Neural crest cell (in vitro differentiated cells): ENCODE measurements around the gene C2orf80. TPM values are rescaled to one million over a fixed set of nuclear protein-coding genes. Genes with fewer than 3 reads are reported as not detected.

ENCODE experiments used
- DNase-seq: peaks from one replicate; pipeline ENCODE4 v3.0.0; 2021; ENCODE audit warnings: low read depth, mixed read lengths, low spot score
- H3K27ac Mint-ChIP-seq: one replicate; pipeline ENCODE4 v1.8.0; 2021; ENCODE audit warnings: mild to moderate bottlenecking, mixed read lengths; ENCODE audit not compliant: unreplicated experiment
- H3K27me3 Mint-ChIP-seq: 2 replicates; pipeline ENCODE4 v1.8.0; 2021; ENCODE audit warnings: low read depth, mild to moderate bottlenecking, mixed read lengths
- H3K36me3 Mint-ChIP-seq: 2 replicates; pipeline ENCODE4 v1.8.0; 2021; ENCODE audit warnings: low read depth, mild to moderate bottlenecking, mixed read lengths
- H3K4me1 Mint-ChIP-seq: 2 replicates; pipeline ENCODE4 v1.8.0; 2021; ENCODE audit warnings: mixed read lengths
- H3K4me3 Mint-ChIP-seq: one replicate; pipeline ENCODE4 v1.8.0; 2021; ENCODE audit warnings: mild to moderate bottlenecking, mixed read lengths
- H3K9me3 Mint-ChIP-seq: 2 replicates; pipeline ENCODE4 v1.8.0; 2021; ENCODE audit warnings: mixed read lengths
- CTCF ChIP-seq: fragments of 200-600 bp; sonication (generic); conservative IDR thresholded peaks from 2 replicates; pipeline ENCODE4 v1.5.0; 2021; ENCODE audit warnings: antibody characterized with exemption, mild to moderate bottlenecking
- total RNA-seq: library from RNA; stranded (reverse); gene quantifications from 2 replicates; pipeline ENCODE4 v1.2.1, GENCODE V29; 2021

Gene C2orf80
- total RNA-seq, 1 donor from 2014 or later, result 1.0 TPM

DNA sequence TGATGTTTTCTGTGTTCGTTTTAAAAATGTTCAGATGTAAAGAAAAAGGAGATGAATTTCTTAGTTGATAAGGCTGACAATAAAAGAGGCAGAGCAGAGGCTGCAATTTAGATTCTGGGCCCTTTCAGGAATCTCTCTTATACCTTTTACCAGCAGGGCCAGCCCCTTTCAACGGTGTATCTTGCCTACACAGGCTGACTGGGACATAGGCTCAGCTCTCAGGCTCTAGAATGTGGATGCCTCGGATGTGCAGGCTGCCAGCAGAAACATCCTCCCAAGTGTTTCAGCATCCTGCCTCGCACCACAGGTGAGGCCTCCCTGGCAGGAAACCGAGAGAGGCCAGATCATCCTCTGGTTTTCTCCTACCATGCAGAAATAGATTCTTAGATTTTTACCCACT is 3.4 kb downstream of the C2orf80 start:
- no peak for TF ChIP-seq CTCF
- Mint-ChIP-seq H3K4me3 (no peak overlapping the region), H3K36me3 (no peaks in the 10 kb centered on the region), H3K27ac (no peak overlapping the region), H3K9me3 (no peaks in the 10 kb centered on the region), H3K27me3 (peaks cover 5% of the 10 kb centered on the region), H3K4me1 (peaks cover 74% of the 10 kb centered on the region)
- no peak for DNase-seq

- peak overlapping the region; percentile 8 for H3K27ac Mint-ChIP-seq
- peaks cover 5% of the 10 kb centered on the region for H3K27me3 Mint-ChIP-seq
- no peaks in the 10 kb centered on the region for H3K9me3 Mint-ChIP-seq
- no peak for TF ChIP-seq CTCF
- peaks cover 54% of the 10 kb centered on the region for H3K4me1 Mint-ChIP-seq
- peak overlapping the region; percentile 40 for H3K4me3 Mint-ChIP-seq
- DNase-seq, result no peak
- H3K36me3 Mint-ChIP-seq, result no peaks in the 10 kb centered on the region
Observed at GRCh38 chr2:208183972-208184705, 5.7 kb downstream of the C2orf80 start.

GRCh38 chr2:208183526-208183925 is 6.3 kb downstream of the C2orf80 start:
- H3K27me3 Mint-ChIP-seq, result peaks cover 5% of the 10 kb centered on the region
- H3K4me3 Mint-ChIP-seq, result peak overlapping the region; percentile 31
- H3K4me1 Mint-ChIP-seq, result peaks cover 48% of the 10 kb centered on the region
- no peaks in the 10 kb centered on the region for H3K9me3 Mint-ChIP-seq
- H3K27ac Mint-ChIP-seq, result no peak overlapping the region
- TF ChIP-seq CTCF, result no peak
- H3K36me3 Mint-ChIP-seq, result no peaks in the 10 kb centered on the region
- no peak for DNase-seq

DNA sequence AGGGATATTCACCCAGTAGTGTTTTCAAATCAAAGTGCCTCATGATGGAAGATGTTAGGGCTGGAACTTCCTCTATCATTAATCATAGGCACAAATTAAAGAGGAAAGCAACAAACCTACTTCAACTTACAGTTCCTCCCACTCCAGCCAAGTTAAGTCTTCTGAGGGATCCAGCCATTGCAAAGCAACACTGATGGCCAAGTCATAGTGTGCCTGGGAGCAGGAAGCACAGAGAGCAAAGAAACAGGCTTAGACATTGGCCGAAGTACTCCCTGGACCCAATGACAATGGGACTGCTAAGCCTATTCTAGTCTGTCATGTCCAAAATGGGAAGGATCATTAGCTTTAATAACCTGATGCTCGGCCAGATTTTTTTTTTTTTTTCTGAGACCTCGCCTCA is 7.0 kb downstream of the C2orf80 start:
- Mint-ChIP-seq H3K27me3 (peaks cover 5% of the 10 kb centered on the region), H3K9me3 (no peaks in the 10 kb centered on the region), H3K4me3 (no peak overlapping the region), H3K36me3 (no peaks in the 10 kb centered on the region), H3K27ac (peak overlapping the region; percentile 12), H3K4me1 (peaks cover 43% of the 10 kb centered on the region)
- no peak for TF ChIP-seq CTCF
- no peak for DNase-seq

GRCh38 chr2:208179028-208179609 is 10.7 kb downstream of the C2orf80 start:
- H3K27me3 Mint-ChIP-seq, result peaks cover 5% of the 10 kb centered on the region
- H3K36me3 Mint-ChIP-seq, result no peaks in the 10 kb centered on the region
- no peak overlapping the region for H3K4me3 Mint-ChIP-seq
- peaks cover 20% of the 10 kb centered on the region for H3K4me1 Mint-ChIP-seq
- no peak overlapping the region for H3K27ac Mint-ChIP-seq
- H3K9me3 Mint-ChIP-seq, result no peaks in the 10 kb centered on the region
- no peak for DNase-seq
- no peak for TF ChIP-seq CTCF
